ENCODE measurements around the gene PRPF40B.

Gene PRPF40B

DNA sequence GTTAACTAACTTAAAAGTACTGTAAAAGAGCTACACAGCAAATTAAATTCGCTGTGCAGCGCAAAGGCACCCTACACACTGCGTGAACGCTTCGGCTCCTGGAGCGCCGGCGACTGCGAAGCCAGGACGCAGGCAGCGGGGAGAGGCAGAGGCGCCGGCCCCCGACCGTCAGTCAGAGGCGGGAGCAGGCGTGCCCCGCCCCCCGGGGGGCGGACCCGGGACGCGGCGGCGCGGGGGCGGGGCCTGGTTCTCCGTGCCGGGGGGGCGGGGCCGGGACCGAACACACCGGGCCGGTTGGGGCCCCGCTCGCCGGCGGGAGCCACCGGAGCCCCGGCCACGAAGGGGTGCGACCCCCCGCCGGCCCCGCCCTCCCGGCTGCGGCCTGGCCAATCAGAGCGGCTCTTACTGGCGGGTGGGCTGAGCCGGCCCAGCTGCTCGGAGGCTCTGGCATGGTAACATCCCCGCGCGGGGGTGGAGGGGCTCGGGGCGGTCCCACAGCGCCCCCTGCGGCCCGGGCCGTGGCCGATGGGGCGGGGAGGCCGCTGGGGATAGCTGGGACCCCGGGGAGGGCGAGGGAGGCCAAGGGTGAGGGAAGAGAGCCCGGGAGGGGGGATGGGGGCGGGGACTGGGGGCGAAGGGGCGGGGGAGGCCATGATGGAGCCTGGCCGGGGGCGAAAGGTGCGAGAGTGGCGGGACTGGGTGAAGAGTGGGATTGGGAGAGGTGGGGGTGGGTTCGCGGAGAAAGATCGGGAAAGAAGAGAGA is at the start of gene PRPF40B:
TSS of gene PRPF40B (plus strand) at position 420 of the 763 bp plus-strand sequence. CDS start at position 450, 30 bp downstream.
- Mint-ChIP-seq H3K36me3 (no peaks in the 10 kb centered on the region), H3K4me1 (peaks cover 20% of the 10 kb centered on the region), H3K27me3 (no peaks in the 10 kb centered on the region), H3K4me3 (peak within 1 kb of the TSS; percentile 88), H3K27ac (peak within 1 kb of the TSS; percentile 88), H3K9me3 (no peaks in the 10 kb centered on the region)

DNA sequence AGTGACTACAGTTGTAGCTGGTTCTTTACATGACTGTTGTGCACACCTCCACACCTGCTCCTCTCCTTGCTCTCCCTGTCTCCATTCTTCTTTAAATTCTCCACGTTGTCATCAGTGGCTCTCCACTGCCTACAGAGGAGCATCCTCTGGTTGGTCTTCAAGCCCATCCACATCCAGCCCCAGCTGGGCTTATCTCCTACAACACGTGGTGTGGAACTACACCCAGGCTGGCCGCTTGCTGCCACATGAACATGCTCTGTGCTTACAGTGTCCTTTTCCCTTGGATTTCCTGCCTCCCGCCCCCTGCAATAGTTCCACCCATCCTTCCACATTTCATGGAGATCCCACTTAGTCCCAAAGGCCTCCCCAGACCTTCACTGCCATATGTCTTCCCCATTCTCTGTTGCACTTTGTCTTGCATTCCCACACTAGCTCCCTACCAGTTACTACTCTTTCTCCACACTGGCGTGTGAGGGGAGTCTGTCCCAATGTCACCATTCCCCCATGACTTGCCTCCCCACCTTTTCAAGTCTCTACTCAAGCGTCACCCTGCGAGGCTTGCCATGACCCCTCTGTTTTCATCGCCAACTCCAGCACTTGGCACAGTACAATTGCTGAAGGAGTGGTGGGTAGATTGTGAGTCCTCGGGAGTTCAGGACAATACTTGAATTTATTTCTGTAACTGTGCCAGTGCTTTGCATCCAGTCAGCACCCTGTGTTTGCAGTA is 45.6 kb upstream of the PRPF40B start:
- peaks cover 11% of the 10 kb centered on the region for H3K4me1 Mint-ChIP-seq
- no peaks in the 10 kb centered on the region for H3K9me3 Mint-ChIP-seq
- no peak overlapping the region for H3K27ac Mint-ChIP-seq
- no peaks in the 10 kb centered on the region for H3K27me3 Mint-ChIP-seq
- H3K36me3 Mint-ChIP-seq, result no peaks in the 10 kb centered on the region
- H3K4me3 Mint-ChIP-seq, result no peak overlapping the region

GRCh38 chr12:49578471-49579112 is 44.8 kb upstream of the PRPF40B start:
- Mint-ChIP-seq H3K4me1 (peaks cover 11% of the 10 kb centered on the region), H3K4me3 (no peak overlapping the region), H3K36me3 (no peaks in the 10 kb centered on the region), H3K27ac (no peak overlapping the region), H3K27me3 (no peaks in the 10 kb centered on the region), H3K9me3 (no peaks in the 10 kb centered on the region)

DNA sequence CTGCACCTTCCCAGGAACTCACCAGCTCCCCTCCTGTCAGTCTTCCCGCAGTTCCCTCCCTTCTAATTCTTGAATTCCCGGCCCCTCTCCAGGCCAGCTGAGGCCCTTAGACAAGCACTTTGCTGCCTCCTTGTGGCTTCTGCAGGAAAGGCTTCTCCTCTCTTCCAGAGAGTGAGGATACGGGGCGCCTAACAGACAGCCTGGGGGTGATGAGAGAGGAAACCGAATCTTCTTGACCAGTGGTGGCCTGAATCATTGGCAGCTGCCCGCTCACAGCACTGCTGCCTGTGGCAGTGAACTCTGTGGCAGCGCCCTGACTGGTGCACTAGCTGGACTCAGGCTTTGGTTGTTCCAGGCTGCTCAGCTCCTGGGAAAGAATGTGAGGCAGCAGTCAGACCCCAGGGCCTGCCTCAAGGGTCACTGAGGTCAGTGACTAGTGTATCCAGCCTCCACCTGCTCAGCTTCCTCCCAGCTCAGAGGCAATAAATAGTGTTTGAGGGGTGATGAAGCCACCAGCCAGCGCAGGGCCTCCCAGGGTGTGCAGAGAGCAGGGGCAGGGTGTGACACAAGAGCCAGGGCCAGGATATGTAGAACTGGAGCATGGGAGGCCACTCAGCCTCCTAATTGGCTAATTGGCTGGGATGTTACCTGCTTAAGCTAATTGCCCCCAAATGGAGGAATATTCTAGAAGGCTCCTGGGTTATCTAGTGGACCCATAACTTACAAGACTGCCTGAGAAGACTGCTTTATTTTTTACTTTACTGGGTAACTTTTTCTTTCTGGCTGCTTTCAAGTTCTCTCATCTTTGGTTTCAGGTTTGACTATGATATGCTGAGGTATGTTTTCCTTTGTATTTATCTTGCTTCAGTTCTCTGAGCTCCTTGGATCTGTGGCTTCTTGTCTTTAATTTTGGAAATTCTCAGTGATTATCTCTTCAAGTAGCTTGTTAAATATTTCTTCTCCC is 42.5 kb upstream of the PRPF40B start:
- H3K27me3 Mint-ChIP-seq, result no peaks in the 10 kb centered on the region
- no peak overlapping the region for H3K27ac Mint-ChIP-seq
- no peak overlapping the region for H3K4me3 Mint-ChIP-seq
- no peaks in the 10 kb centered on the region for H3K36me3 Mint-ChIP-seq
- H3K9me3 Mint-ChIP-seq, result no peaks in the 10 kb centered on the region
- peaks cover 11% of the 10 kb centered on the region for H3K4me1 Mint-ChIP-seq

DNA sequence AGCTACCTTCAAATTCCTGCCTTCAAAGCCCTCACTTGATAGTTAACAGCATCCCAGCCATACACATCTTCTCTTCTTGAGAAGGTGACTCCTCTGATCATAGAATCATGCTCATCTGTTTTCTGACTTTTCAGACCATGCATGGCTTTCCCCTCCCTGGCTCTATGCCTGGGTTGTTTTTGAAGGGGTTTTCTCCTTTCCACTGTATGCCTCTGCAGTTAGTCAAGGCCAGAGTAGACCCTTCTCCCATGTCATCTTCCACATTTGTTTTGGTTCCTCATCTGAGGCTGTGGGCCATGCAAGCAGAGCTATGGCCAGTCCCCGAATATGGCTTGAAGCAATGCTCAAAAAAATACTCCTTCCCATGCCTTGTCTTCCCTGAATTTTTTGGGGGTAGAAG is 41.2 kb upstream of the PRPF40B start:
- Mint-ChIP-seq H3K4me1 (peaks cover 11% of the 10 kb centered on the region), H3K4me3 (no peak overlapping the region), H3K36me3 (no peaks in the 10 kb centered on the region), H3K27me3 (no peaks in the 10 kb centered on the region), H3K9me3 (no peaks in the 10 kb centered on the region), H3K27ac (no peak overlapping the region)

DNA sequence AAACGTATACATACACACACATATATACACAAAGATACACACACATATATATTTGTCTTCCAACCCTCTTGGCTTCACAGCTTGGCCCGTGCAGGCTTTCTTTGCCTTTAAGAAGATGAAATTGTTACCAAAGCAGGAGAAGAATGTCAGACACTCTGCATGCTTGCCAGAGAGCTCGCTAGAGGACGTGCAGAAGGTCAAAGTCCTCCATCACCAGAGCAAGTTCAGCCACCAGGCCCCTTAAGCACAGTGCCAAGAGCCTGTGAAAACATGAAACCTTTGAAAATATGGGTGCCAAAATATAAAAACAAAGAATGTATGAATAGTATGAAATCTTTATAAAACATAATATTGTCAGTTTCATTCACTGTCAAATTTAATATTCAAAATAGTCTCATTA is 40.5 kb upstream of the PRPF40B start:
- Mint-ChIP-seq H3K27me3 (no peaks in the 10 kb centered on the region), H3K36me3 (no peaks in the 10 kb centered on the region), H3K27ac (no peak overlapping the region)

GRCh38 chr12:49583366-49584094 is 39.8 kb upstream of the PRPF40B start:
- peaks cover 11% of the 10 kb centered on the region for H3K4me1 Mint-ChIP-seq
- no peak overlapping the region for H3K4me3 Mint-ChIP-seq
- no peaks in the 10 kb centered on the region for H3K36me3 Mint-ChIP-seq
- no peaks in the 10 kb centered on the region for H3K27me3 Mint-ChIP-seq
- H3K9me3 Mint-ChIP-seq, result no peaks in the 10 kb centered on the region
- H3K27ac Mint-ChIP-seq, result peak overlapping the region; percentile 23

More for the DNA sequence above, 40.5 kb upstream of the PRPF40B start:
- Mint-ChIP-seq H3K4me1 (peaks cover 11% of the 10 kb centered on the region), H3K4me3 (no peak overlapping the region), H3K9me3 (no peaks in the 10 kb centered on the region)

GRCh38 chr12:49584591-49584990 is 38.8 kb upstream of the PRPF40B start:
- Mint-ChIP-seq H3K9me3 (no peaks in the 10 kb centered on the region), H3K36me3 (no peaks in the 10 kb centered on the region), H3K27me3 (no peaks in the 10 kb centered on the region), H3K27ac (no peak overlapping the region), H3K4me1 (peaks cover 11% of the 10 kb centered on the region), H3K4me3 (no peak overlapping the region)

GRCh38 chr12:49585477-49586459 is 37.6 kb upstream of the PRPF40B start:
- Mint-ChIP-seq H3K4me1 (peaks cover 6% of the 10 kb centered on the region), H3K9me3 (peaks cover 5% of the 10 kb centered on the region), H3K27me3 (no peaks in the 10 kb centered on the region), H3K27ac (no peak overlapping the region), H3K36me3 (peaks cover 5% of the 10 kb centered on the region), H3K4me3 (no peak overlapping the region)

DNA sequence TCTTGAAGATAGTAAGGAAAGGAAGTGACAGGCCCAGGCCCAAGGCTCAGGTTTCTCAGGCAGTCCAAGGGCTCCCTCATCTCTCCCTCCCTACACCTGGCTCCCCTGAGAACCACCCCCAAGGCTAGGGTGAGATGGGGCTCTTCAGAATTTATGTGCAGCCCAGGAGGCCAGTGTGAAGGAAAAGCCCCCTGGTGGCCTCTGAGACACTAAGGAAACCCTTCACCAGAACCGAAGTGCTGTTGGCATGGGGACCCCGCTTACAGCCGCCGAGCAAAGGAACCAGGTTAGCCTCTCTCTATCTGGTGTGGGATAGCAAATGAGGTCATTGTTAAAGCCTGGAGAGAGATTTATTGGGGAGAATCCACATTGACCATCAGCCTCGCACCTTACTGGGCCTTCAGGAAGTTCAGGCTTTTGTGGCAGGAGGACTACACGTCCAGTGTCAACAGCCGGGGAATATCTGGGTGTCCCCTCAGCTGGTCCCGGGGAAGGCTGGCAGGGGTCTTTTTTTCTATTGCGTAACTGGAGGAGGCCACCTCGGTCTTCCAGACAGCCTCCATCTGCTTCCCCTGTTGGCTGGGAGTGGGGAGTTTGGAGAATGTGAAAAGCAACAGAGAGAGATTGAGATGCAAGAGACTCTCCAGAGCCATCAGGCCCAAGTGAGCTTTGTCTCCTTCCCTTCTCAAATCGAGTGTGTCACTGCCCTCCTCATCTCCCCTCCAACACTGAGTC is 36.0 kb upstream of the PRPF40B start:
- no peak overlapping the region for H3K4me3 Mint-ChIP-seq
- H3K36me3 Mint-ChIP-seq, result peaks cover 11% of the 10 kb centered on the region
- H3K27ac Mint-ChIP-seq, result no peak overlapping the region
- H3K9me3 Mint-ChIP-seq, result peaks cover 5% of the 10 kb centered on the region
- H3K4me1 Mint-ChIP-seq, result no peaks in the 10 kb centered on the region
- no peaks in the 10 kb centered on the region for H3K27me3 Mint-ChIP-seq

DNA sequence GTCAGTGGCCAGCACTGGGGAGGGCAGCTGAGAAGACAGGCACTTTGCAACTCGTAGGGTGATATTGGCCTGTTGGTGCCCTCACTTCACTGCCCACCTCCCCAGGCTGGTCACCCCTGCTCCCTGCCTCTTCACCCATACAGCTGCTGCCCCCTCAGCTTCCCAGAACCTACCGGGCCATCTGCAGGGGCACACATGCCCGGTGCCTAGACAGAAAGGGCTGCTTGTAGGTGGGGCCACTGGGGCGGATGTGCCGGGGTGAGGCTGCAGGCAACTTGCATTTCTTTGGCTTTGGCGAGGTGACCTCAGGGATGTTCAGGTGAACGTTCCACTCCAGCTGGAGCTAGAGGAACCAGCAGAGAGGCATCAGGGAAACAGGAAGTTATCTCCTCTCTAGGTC is 35.1 kb upstream of the PRPF40B start:
- Mint-ChIP-seq H3K4me3 (no peak overlapping the region), H3K4me1 (no peaks in the 10 kb centered on the region), H3K27me3 (no peaks in the 10 kb centered on the region), H3K9me3 (peaks cover 5% of the 10 kb centered on the region), H3K36me3 (peaks cover 13% of the 10 kb centered on the region), H3K27ac (no peak overlapping the region)

DNA sequence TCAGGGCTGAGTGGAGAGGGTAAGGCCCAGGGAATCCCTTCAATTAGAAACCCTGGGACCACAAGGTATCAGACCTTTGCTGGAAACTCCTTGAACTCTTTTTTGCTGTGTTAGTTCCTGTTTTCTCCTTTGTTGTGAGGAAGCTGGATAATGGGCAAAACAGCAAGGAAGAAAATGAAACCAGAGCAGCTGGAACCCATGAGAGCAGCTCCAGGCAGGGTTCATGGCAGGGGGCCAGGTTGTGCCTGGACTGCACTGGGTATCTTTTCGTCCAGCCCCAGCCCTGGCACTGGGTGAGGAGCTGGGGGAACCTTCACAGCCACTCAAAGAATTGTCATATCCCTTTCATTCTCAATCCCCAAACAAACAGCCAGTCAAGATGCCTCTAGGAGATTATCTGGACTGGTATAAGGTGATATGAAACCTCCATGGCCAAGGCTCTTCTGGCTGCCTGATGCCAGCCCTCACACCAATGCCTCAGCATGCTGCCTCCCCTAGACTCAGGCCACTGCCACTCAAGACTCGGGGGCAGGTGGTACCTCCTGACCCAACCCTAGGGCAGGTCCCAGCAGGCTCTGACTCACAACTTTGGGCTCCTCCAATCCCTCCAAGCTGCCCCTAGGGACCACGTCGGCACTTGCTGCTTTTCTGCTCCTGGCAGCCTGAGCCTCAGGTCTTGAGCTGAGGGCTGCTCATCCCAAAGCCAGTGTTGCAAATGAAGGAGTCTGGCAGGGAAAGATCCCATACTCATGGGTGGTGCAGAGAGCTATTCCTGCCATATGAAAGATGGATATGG is 34.4 kb upstream of the PRPF40B start:
- Mint-ChIP-seq H3K27ac (no peak overlapping the region), H3K4me3 (no peak overlapping the region), H3K9me3 (peaks cover 5% of the 10 kb centered on the region), H3K4me1 (no peaks in the 10 kb centered on the region), H3K27me3 (no peaks in the 10 kb centered on the region), H3K36me3 (peaks cover 13% of the 10 kb centered on the region)
